HG03097 (cell line): ENCODE data around the gene NHERF1.

Source experiments
- ATAC-seq: cut with Tn5 transposase; IDR thresholded peaks from one replicate; pipeline ENCODE4 v1.9.1; 2021; ENCODE audit not compliant: unreplicated experiment, low FRiP score

The NHERF1 gene

GRCh38 chr17:74766413-74766812, 18.0 kb downstream of the NHERF1 start:
- ATAC-seq: no peak

- ATAC-seq: no peak
Observed at GRCh38 chr17:74767111-74767516, 18.7 kb downstream of the NHERF1 start.

- ATAC-seq: no peak
Observed at GRCh38 chr17:74768069-74768762, 19.8 kb downstream of the NHERF1 start.

GRCh38 chr17:74768763-74769114, 20.3 kb downstream of the NHERF1 start:
- no peak for ATAC-seq

GRCh38 chr17:74769266-74769855, 20.9 kb downstream of the NHERF1 start:
- no peak for ATAC-seq

GRCh38 chr17:74769856-74770497, 21.5 kb downstream of the NHERF1 start:
- ATAC-seq: no peak

- ATAC-seq: no peak
Observed at GRCh38 chr17:74770498-74771318, 22.3 kb downstream of the NHERF1 start.

- no peak for ATAC-seq
Observed at GRCh38 chr17:74771319-74771914, 23.0 kb downstream of the NHERF1 start.

- no peak for ATAC-seq
Observed at GRCh38 chr17:74772053-74772452, 23.6 kb downstream of the NHERF1 start.

- no peak for ATAC-seq
Observed at GRCh38 chr17:74773414-74773813, 25.0 kb downstream of the NHERF1 start.

GRCh38 chr17:74773871-74774286, 25.5 kb downstream of the NHERF1 start:
- ATAC-seq: no peak

GRCh38 chr17:74775409-74776043, 27.1 kb downstream of the NHERF1 start:
- ATAC-seq: peak; percentile 4

- ATAC-seq: peak; percentile 50
Observed at GRCh38 chr17:74776044-74776962, 27.9 kb downstream of the NHERF1 start, which contains the start of gene NAT9. TSS of gene NAT9 (minus strand) at chr17:74776345. CDS start at chr17:74775698, 647 bp downstream.

- ATAC-seq: no peak
Observed at GRCh38 chr17:74776990-74777389, 28.6 kb downstream of the NHERF1 start.

- no peak for ATAC-seq
Observed at GRCh38 chr17:74777901-74778515, 29.6 kb downstream of the NHERF1 start.

GRCh38 chr17:74778960-74779359, 30.5 kb downstream of the NHERF1 start:
- no peak for ATAC-seq

- ATAC-seq: no peak
Observed at GRCh38 chr17:74779501-74779900, 31.1 kb downstream of the NHERF1 start.

GRCh38 chr17:74779948-74780400, 31.5 kb downstream of the NHERF1 start:
- no peak for ATAC-seq
